ACHN (cell line): ENCODE measurements around the gene SRPK2.
A peak's percentile ranks its signal among the peaks of the same experiment; 100 is the strongest.
"Not testable (repeated sequence)": the region's sequence is repeated elsewhere in the genome, so short reads cannot be mapped to it uniquely, and the experiment has no call there.

ENCODE experiments used
- DNase-seq: peaks from one replicate; pipeline ENCODE4 v3.0.0-alpha.2; 2015
- in situ Hi-C: cut with HindIII; loops from 2 replicates; pipeline ENCODE4 v1.10.0; 2017; ENCODE audit warnings: low sequenced_read_pairs, low pct_ligation_motif_present, low pct_unique_long_range_greater_than_20kb

Gene SRPK2

GRCh38 chr7:105279688-105280007, 109.1 kb downstream of the SRPK2 start:
- peak; percentile 37 for DNase-seq
- in situ Hi-C loops = no loop called here

- in situ Hi-C loops = no loop called here
- DNase-seq = peak; percentile 83
These were observed 109.6 kb downstream of the SRPK2 start for GRCh38 chr7:105278973-105279687.

- in situ Hi-C loops = no loop called here
- no peak for DNase-seq
These were observed 110.2 kb downstream of the SRPK2 start for GRCh38 chr7:105278565-105278964.

GRCh38 chr7:105277341-105277740, 111.4 kb downstream of the SRPK2 start:
- DNase-seq = peak; percentile 99

GRCh38 chr7:105270117-105270516, 118.6 kb downstream of the SRPK2 start:
- no peak for DNase-seq
- in situ Hi-C loops = no loop called here

More at GRCh38 chr7:105277341-105277740, 111.4 kb downstream of the SRPK2 start:
- in situ Hi-C loops = no loop called here

GRCh38 chr7:105269397-105269796, 119.3 kb downstream of the SRPK2 start:
- in situ Hi-C loops = no loop called here
- no peak for DNase-seq

- peak; percentile 72 for DNase-seq
- in situ Hi-C loops = no loop called here
These were observed 120.0 kb downstream of the SRPK2 start for GRCh38 chr7:105268511-105269392.

GRCh38 chr7:105268056-105268455, 120.7 kb downstream of the SRPK2 start:
- DNase-seq = peak; percentile 59
- in situ Hi-C loops = no loop called here

GRCh38 chr7:105267244-105267643, 121.5 kb downstream of the SRPK2 start:
- DNase-seq = no peak
- in situ Hi-C loops = no loop called here

GRCh38 chr7:105264707-105265106, 124.0 kb downstream of the SRPK2 start:
- in situ Hi-C loops = no loop called here
- DNase-seq = no peak

- in situ Hi-C loops = no loop called here
- no peak for DNase-seq
These were observed 127.0 kb downstream of the SRPK2 start for GRCh38 chr7:105261689-105262088.

GRCh38 chr7:105260201-105260871, 128.4 kb downstream of the SRPK2 start:
- in situ Hi-C loops, DNase-seq: not testable (repeated sequence)

GRCh38 chr7:105258919-105259318, 129.8 kb downstream of the SRPK2 start:
- in situ Hi-C loops = not testable (repeated sequence)

GRCh38 chr7:105257338-105257737, 131.4 kb downstream of the SRPK2 start:
- DNase-seq = no peak
- in situ Hi-C loops = no loop called here

More at GRCh38 chr7:105258919-105259318, 129.8 kb downstream of the SRPK2 start:
- not testable (repeated sequence) for DNase-seq

GRCh38 chr7:105256761-105257231, 131.9 kb downstream of the SRPK2 start:
- in situ Hi-C loops = no loop called here
- DNase-seq = no peak

GRCh38 chr7:105250706-105251105, 138.0 kb downstream of the SRPK2 start:
- in situ Hi-C loops = no loop called here
- DNase-seq = no peak

- in situ Hi-C loops = no loop called here
These were observed 138.5 kb downstream of the SRPK2 start for GRCh38 chr7:105250239-105250638.

GRCh38 chr7:105249216-105249615, 139.5 kb downstream of the SRPK2 start:
- in situ Hi-C loops = no loop called here
- DNase-seq = no peak

More at GRCh38 chr7:105250239-105250638, 138.5 kb downstream of the SRPK2 start:
- no peak for DNase-seq

- DNase-seq = no peak
- in situ Hi-C loops = no loop called here
These were observed 142.0 kb downstream of the SRPK2 start for GRCh38 chr7:105246679-105247078.
